HL-60/S4 (cell line): ENCODE results near the gene ST3GAL2.
"Not testable (repeated sequence)": the region's sequence is repeated elsewhere in the genome, so short reads cannot be mapped to it uniquely, and the experiment has no call there.

ENCODE experiments used
- in situ Hi-C: fragments of 300-500 bp; cut with MboI; formaldehyde crosslinking; loops from 2 replicates; pipeline ENCODE4 v1.14.3; 2022; ENCODE audit warnings: low sequenced_read_pairs

ST3GAL2 gene

GRCh38 chr16:70419384-70420327, 19.2 kb downstream of the ST3GAL2 start:
- in situ Hi-C loops = no loop called here

- in situ Hi-C loops = no loop called here
These were observed 19.9 kb downstream of the ST3GAL2 start for GRCh38 chr16:70418993-70419318.

- in situ Hi-C loops = no loop called here
These were observed 20.5 kb downstream of the ST3GAL2 start for GRCh38 chr16:70418274-70418992.

- in situ Hi-C loops = no loop called here
These were observed 21.2 kb downstream of the ST3GAL2 start for GRCh38 chr16:70417661-70418060.

- in situ Hi-C loops = no loop called here
These were observed 21.9 kb downstream of the ST3GAL2 start for GRCh38 chr16:70416748-70417616.

GRCh38 chr16:70413572-70413971, 25.3 kb downstream of the ST3GAL2 start:
- in situ Hi-C loops = not testable (repeated sequence)

- in situ Hi-C loops = no loop called here
These were observed 26.5 kb downstream of the ST3GAL2 start for GRCh38 chr16:70412385-70412784.

- in situ Hi-C loops = no loop called here
These were observed 28.2 kb downstream of the ST3GAL2 start for GRCh38 chr16:70410734-70411133.

- in situ Hi-C loops = loop anchor here (10.0 kb wide), 1 partner anchor 57 kb away; no protein-coding TSS in a partner anchor
These were observed 31.1 kb downstream of the ST3GAL2 start for GRCh38 chr16:70407811-70408274.

GRCh38 chr16:70406104-70406503, 32.8 kb downstream of the ST3GAL2 start:
- in situ Hi-C loops = loop anchor here (10.0 kb wide), 1 partner anchor 59 kb away; no protein-coding TSS in a partner anchor

GRCh38 chr16:70402916-70403659, 35.8 kb downstream of the ST3GAL2 start:
- in situ Hi-C loops = loop anchor here (10.0 kb wide), 1 partner anchor 62 kb away; no protein-coding TSS in a partner anchor

GRCh38 chr16:70399951-70400350, 38.9 kb downstream of the ST3GAL2 start:
- in situ Hi-C loops = loop anchor here (10.0 kb wide), 1 partner anchor 65 kb away; no protein-coding TSS in a partner anchor

- in situ Hi-C loops = no loop called here
These were observed 39.5 kb downstream of the ST3GAL2 start for GRCh38 chr16:70399381-70399780.

GRCh38 chr16:70398177-70398743, 40.6 kb downstream of the ST3GAL2 start:
- in situ Hi-C loops = no loop called here

GRCh38 chr16:70396246-70396904, 42.5 kb downstream of the ST3GAL2 start:
- in situ Hi-C loops = no loop called here

GRCh38 chr16:70395345-70395901, 43.5 kb downstream of the ST3GAL2 start:
- in situ Hi-C loops = no loop called here

GRCh38 chr16:70394853-70395252, 44.0 kb downstream of the ST3GAL2 start:
- in situ Hi-C loops = no loop called here

GRCh38 chr16:70393662-70394061, 45.2 kb downstream of the ST3GAL2 start:
- in situ Hi-C loops = no loop called here

GRCh38 chr16:70392606-70393005, 46.3 kb downstream of the ST3GAL2 start:
- in situ Hi-C loops = no loop called here
